Measurements from ENCODE around the gene RFX2. TPM values are rescaled to one million over a fixed set of nuclear protein-coding genes. Genes with fewer than 3 reads are reported as not detected.
"Not testable (repeated sequence)": the region's sequence is repeated elsewhere in the genome, so short reads cannot be mapped to it uniquely, and the experiment has no call there.

The RFX2 gene
- total RNA-seq, 2 experiments from 2014 or later, result 8.6 to 8.9 TPM

DNA sequence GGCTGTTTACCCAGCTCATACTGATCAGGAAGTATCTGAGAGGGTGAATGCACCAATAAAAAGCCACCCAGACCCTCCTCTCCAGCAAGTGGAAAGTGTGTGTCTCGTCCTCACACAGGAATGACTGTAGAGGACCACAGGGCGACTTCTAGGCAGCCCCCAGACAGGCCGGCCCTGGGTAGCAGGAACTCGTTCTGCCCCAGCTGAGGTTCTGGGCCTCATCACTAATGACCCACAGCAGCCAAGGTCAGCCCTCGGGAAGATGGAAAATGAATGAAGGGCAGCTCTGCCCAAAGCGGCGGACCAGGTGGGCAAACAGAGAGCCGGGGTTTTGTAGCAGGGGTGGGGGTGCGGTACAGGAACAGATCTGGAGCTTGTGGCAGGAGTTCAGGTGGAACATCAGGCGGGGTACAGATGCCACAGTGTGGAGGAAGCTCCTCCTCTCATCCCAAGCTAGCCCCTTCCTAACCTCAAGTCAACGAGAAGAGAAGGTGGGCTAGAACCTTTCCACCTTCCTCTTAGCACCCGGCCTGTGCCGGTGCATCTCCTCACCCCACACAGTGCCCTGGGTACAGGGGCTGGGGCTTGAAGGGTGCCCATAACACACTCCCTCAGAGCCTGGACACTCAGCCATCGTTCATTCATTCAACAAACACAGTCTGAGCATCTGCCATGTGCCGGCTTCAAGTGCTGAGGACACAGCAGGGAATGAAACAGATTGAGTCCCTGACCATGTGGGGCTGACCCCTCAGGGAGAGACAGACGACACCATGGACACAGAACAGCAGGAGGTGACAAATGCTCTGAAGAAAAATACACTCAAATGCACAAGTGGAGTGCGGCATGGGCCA, 36.2 kb downstream of the RFX2 start:
- Mint-ChIP-seq H3K4me1 (no peaks in the 10 kb centered on the region), H3K4me3 (no peak overlapping the region), H3K9me3 (ENCODE audit: low read depth) (no peaks in the 10 kb centered on the region), H3K27ac (no peak overlapping the region), H3K36me3 (ENCODE audit: low read depth) (no peaks in the 10 kb centered on the region), H3K27me3 (no peaks in the 10 kb centered on the region)
- ChIA-PET POLR2A (no interaction called here), CTCF (interaction anchor here (0.6 kb wide), 1 partner anchor 189 kb away, joined by 4 read pairs; no protein-coding TSS in a partner anchor)
- ATAC-seq (no peak), DNase-seq (no peak)
- intact Hi-C loops (cut with DNase I, micrococcal nuclease), result no loop called here

DNA sequence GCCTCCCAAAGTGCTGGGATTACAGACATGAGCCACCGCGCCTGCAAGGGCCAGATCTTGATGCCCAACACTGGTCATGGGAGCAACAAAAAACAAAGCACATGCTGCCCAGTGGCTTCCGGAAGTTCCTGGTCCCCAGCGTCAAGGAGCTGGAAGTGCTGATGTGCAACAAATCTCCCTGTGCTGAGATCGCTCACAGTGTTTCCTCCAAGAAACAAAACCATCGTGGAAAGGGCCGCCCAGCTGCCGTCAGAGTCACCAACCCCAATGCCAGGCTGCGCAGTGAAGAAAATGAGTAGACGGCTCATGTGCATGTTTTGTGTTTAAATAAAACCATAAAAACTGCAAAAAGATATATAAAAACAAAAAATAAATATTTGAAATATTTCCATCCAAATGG, 37.1 kb downstream of the RFX2 start:
- ATAC-seq; H3K4me3 Mint-ChIP-seq; H3K36me3 Mint-ChIP-seq (ENCODE audit: low read depth); H3K27me3 Mint-ChIP-seq; intact Hi-C loops (cut with DNase I, micrococcal nuclease); H3K27ac Mint-ChIP-seq; H3K4me1 Mint-ChIP-seq; POLR2A ChIA-PET; H3K9me3 Mint-ChIP-seq (ENCODE audit: low read depth); DNase-seq: not testable (repeated sequence)
- CTCF ChIA-PET, result interaction anchor here (0.6 kb wide), 1 partner anchor 190 kb away, joined by 4 read pairs; no protein-coding TSS in a partner anchor

DNA sequence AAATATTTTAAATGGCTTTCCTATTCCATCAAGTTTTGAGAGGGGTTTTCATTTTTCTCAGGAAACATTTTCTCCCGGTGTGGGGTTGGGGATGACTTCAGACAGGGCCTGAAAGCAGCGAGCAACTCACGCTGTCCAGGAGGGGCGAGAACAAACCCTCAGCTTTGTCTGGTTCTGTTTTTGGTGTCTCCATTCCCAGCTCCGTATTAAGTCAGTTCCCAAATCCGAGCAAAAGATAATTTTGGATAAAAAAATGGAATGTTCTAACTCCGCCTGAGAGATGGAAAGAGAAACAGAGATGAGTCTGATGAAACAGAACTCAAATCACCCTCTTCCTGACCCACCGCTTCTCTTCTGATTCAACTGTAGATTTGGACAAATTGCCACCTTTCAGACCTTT, 38.4 kb downstream of the RFX2 start:
- Mint-ChIP-seq H3K36me3 (ENCODE audit: low read depth) (no peaks in the 10 kb centered on the region), H3K27me3 (no peaks in the 10 kb centered on the region), H3K27ac (no peak overlapping the region), H3K4me3 (no peak overlapping the region), H3K4me1 (peaks cover 7% of the 10 kb centered on the region), H3K9me3 (ENCODE audit: low read depth) (no peaks in the 10 kb centered on the region)
- ChIA-PET CTCF (no interaction called here), POLR2A (no interaction called here)
- intact Hi-C loops (cut with DNase I, micrococcal nuclease), result no loop called here
- DNase-seq, result no peak
- ATAC-seq, result no peak

GRCh38 chr19:6070720-6071485, 39.4 kb downstream of the RFX2 start:
- intact Hi-C loops (cut with DNase I, micrococcal nuclease), result no loop called here
- ChIA-PET CTCF (no interaction called here), POLR2A (no interaction called here)
- Mint-ChIP-seq H3K27ac (no peak overlapping the region), H3K9me3 (ENCODE audit: low read depth) (no peaks in the 10 kb centered on the region), H3K4me3 (no peak overlapping the region), H3K27me3 (no peaks in the 10 kb centered on the region), H3K4me1 (peaks cover 17% of the 10 kb centered on the region), H3K36me3 (ENCODE audit: low read depth) (no peaks in the 10 kb centered on the region)
- ATAC-seq, result no peak
- no peak for DNase-seq

DNA sequence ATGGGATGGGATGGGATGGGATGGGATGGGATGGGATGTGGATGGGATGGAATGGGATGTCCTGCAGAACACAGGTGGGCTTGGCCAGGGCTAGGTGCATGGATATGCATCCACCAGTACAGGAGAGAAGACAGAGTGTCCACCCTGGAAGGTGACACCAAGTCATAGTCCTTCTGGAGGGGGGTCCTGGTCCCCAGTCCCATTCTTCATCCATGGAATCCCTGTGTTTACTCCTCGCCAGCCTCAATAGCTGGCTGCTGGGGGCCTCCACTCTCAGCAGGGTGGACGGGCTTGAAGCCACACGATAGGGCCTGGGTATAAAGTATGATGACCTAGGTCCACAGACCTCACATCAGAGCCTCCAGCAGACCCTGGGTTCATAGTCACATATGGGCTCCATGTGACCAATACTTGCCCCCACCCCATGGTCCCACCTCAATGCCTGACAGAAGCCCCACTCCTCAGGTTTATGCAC, 40.1 kb downstream of the RFX2 start:
- intact Hi-C loops (cut with DNase I, micrococcal nuclease), result no loop called here
- Mint-ChIP-seq H3K36me3 (ENCODE audit: low read depth) (no peaks in the 10 kb centered on the region), H3K27ac (no peak overlapping the region), H3K4me3 (no peak overlapping the region), H3K4me1 (peaks cover 23% of the 10 kb centered on the region), H3K9me3 (ENCODE audit: low read depth) (no peaks in the 10 kb centered on the region), H3K27me3 (no peaks in the 10 kb centered on the region)
- ChIA-PET POLR2A (no interaction called here), CTCF (no interaction called here)
- peak; percentile 21 for ATAC-seq
- no peak for DNase-seq

- no peak overlapping the region for H3K4me3 Mint-ChIP-seq
- intact Hi-C loops (cut with DNase I, micrococcal nuclease), result loop anchor here in 1 of 2 experiments (5.0 kb wide), 1 partner anchor 43 kb away; the partner anchor contains the start of gene RFX2
- H3K27ac Mint-ChIP-seq, result no peak overlapping the region
- CTCF ChIA-PET, result interaction anchor here (0.8 to 0.9 kb wide), 2 partner anchors 231 to 265 kb away, joined by 3 read pairs; no protein-coding TSS in a partner anchor
- H3K36me3 Mint-ChIP-seq (ENCODE audit: low read depth), result no peaks in the 10 kb centered on the region
- H3K9me3 Mint-ChIP-seq (ENCODE audit: low read depth), result no peaks in the 10 kb centered on the region
- peaks cover 30% of the 10 kb centered on the region for H3K4me1 Mint-ChIP-seq
- peaks cover 3% of the 10 kb centered on the region for H3K27me3 Mint-ChIP-seq
- DNase-seq (peak; percentile 31), ATAC-seq (peak; percentile 63)
- POLR2A ChIA-PET, result no interaction called here
Measured at GRCh38 chr19:6069268-6069791, 41.0 kb downstream of the RFX2 start.

DNA sequence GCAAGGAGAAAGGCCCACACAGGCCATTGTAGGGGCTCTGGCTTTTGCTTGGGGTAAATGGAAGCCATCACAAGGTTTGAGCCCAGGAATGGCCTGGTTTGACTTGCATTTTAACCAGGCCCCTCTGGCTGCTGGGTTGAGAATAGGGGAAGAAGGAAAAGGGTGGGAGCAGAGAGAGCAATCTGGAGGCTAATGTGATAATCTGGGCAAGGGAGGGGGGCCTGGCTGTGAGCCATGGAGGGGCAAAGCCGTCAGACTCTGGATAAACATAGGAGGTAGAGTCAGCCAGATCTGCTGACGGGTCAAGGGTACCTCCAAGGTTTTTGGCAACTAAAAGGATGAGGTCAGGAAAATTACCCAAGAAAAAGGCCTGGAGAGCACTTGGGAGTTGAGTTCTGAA, 41.6 kb downstream of the RFX2 start:
- no peak for DNase-seq
- H3K4me3 Mint-ChIP-seq, result no peak overlapping the region
- intact Hi-C loops (cut with DNase I, micrococcal nuclease), result loop anchor here in 1 of 2 experiments (5.0 kb wide), 1 partner anchor 44 kb away; the partner anchor contains the start of gene RFX2
- no peaks in the 10 kb centered on the region for H3K9me3 Mint-ChIP-seq (ENCODE audit: low read depth)
- no peak for ATAC-seq
- H3K4me1 Mint-ChIP-seq, result peaks cover 30% of the 10 kb centered on the region
- peaks cover 5% of the 10 kb centered on the region for H3K27me3 Mint-ChIP-seq
- POLR2A ChIA-PET, result no interaction called here
- no peaks in the 10 kb centered on the region for H3K36me3 Mint-ChIP-seq (ENCODE audit: low read depth)
- no peak overlapping the region for H3K27ac Mint-ChIP-seq
- CTCF ChIA-PET, result interaction anchor here (0.8 to 0.9 kb wide), 2 partner anchors 231 to 264 kb away, joined by 3 read pairs; no protein-coding TSS in a partner anchor

DNA sequence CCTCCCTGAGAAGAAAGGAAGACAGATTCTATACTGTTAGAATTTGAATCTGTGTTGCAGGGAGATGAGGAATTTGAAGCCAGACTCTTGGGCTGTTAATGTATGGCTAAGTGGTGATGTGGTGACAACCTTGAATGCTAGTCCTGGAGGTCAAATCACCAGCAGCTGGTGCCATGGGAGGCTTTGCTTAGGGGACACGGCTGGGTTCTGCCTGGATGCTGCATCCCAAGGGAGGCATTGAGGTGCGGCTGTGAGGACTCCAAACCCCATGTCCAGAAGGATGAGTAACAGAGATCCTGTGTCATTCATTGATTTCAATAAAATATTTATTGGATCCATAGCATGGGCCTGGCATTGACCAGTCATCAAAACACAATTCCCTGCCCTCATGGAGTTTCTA, 42.3 kb downstream of the RFX2 start:
- no peak overlapping the region for H3K27ac Mint-ChIP-seq
- intact Hi-C loops (cut with DNase I, micrococcal nuclease), result loop anchor here (1.0 to 5.0 kb wide), 2 partner anchors 42 to 44 kb away; partner anchors contain the start of gene RFX2 (in 2 of the 2)
- H3K36me3 Mint-ChIP-seq (ENCODE audit: low read depth), result no peaks in the 10 kb centered on the region
- H3K27me3 Mint-ChIP-seq, result peaks cover 5% of the 10 kb centered on the region
- H3K4me3 Mint-ChIP-seq, result no peak overlapping the region
- ChIA-PET POLR2A (no interaction called here), CTCF (no interaction called here)
- DNase-seq (no peak), ATAC-seq (no peak)
- peaks cover 30% of the 10 kb centered on the region for H3K4me1 Mint-ChIP-seq
- H3K9me3 Mint-ChIP-seq (ENCODE audit: low read depth), result no peaks in the 10 kb centered on the region

GRCh38 chr19:6066661-6067646, 43.3 kb downstream of the RFX2 start:
- Mint-ChIP-seq H3K36me3 (ENCODE audit: low read depth) (no peaks in the 10 kb centered on the region), H3K4me1 (peaks cover 39% of the 10 kb centered on the region), H3K4me3 (no peak overlapping the region), H3K9me3 (ENCODE audit: low read depth) (no peaks in the 10 kb centered on the region), H3K27ac (peak overlapping the region; percentile 49), H3K27me3 (peaks cover 5% of the 10 kb centered on the region)
- ChIA-PET CTCF (interaction anchor here (1.2 kb wide), 1 partner anchor 152 kb away, joined by 4 read pairs; no protein-coding TSS in a partner anchor), POLR2A (no interaction called here)
- DNase-seq (peak; percentile 21), ATAC-seq (no peak)
- intact Hi-C loops (cut with DNase I, micrococcal nuclease), result loop anchor here (1.0 to 5.0 kb wide), 2 partner anchors 43 to 45 kb away; partner anchors contain the start of gene RFX2 (in 2 of the 2)

DNA sequence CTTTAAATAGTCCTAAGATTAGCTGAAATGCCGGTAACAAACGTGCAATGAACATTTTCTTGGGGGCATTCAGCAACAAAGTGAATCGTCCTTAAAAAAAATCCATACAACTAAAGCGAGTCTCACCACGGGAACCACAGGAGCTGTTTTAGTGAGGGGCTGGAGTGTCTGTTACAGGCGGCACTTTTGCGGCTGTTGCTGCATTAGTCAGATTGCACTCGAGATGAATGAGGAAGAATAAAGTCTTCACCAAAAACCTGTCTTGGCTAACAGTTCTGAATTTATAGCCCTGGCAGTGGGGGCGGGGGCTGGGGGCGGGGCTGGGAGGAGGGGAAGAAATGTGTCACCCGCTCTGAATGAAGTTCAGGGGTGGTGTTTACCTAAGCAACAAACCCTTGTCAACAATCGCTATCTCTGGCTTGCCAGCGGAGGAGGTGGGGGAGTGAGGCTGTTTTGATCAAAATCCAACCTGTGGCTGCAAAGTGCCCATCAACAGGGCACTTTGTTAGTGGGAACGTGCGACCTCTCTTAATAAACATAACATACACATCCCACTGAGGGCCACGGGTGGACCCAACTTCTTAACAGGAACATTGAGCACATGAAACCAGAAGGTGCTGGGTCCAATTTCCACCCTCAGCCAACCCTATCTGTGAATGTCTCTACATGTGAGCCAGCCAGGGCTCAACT, 44.5 kb downstream of the RFX2 start:
- peak; percentile 57 for ATAC-seq
- POLR2A ChIA-PET, result interaction anchor here (0.6 to 0.9 kb wide), 2 partner anchors 9 to 85 kb away, joined by 3 to 4 read pairs; no protein-coding TSS in a partner anchor
- intact Hi-C loops (cut with DNase I, micrococcal nuclease), result loop anchor here in 1 of 2 experiments (5.0 kb wide), 1 partner anchor 46 kb away; the partner anchor contains the start of gene RFX2

More for the DNA sequence above, 44.5 kb downstream of the RFX2 start:
- no peaks in the 10 kb centered on the region for H3K9me3 Mint-ChIP-seq (ENCODE audit: low read depth)
- H3K27me3 Mint-ChIP-seq, result peaks cover 5% of the 10 kb centered on the region
- H3K4me3 Mint-ChIP-seq, result no peak overlapping the region
- peak; percentile 78 for DNase-seq
- peak overlapping the region; percentile 0 for H3K27ac Mint-ChIP-seq
- CTCF ChIA-PET, result interaction anchor here (0.6 kb wide), 1 partner anchor 86 kb away, joined by 3 read pairs; no protein-coding TSS in a partner anchor
- no peaks in the 10 kb centered on the region for H3K36me3 Mint-ChIP-seq (ENCODE audit: low read depth)
- peaks cover 50% of the 10 kb centered on the region for H3K4me1 Mint-ChIP-seq

Measured in activated CD4-positive, alpha-beta T cell treated with anti-CD3 and anti-CD28 coated beads for 36 hours (primary cell).